GM23248 (cell line): ENCODE data around the gene ST3GAL3.

Experiments
- EZH2 ChIP-seq: fragments of 200-600 bp; sonication (generic); IDR thresholded peaks from 2 replicates; pipeline ENCODE4 v1.6.1; 2018; ENCODE audit warnings: antibody characterized with exemption, mild to moderate bottlenecking; ENCODE audit not compliant: insufficient read depth, poor library complexity, severe bottlenecking
- EZH2phosphoT487 ChIP-seq: fragments of 200-600 bp; sonication (generic); IDR thresholded peaks from 2 replicates; pipeline ENCODE4 v1.6.1; 2018; ENCODE audit warnings: antibody characterized with exemption, moderate library complexity, mild to moderate bottlenecking, low read depth; ENCODE audit not compliant: insufficient read depth

- no peak for TF ChIP-seq EZH2
- TF ChIP-seq EZH2phosphoT487 = 0 out of 2 replicates have a peak, but pooled peaks have one; percentile 58
Observed at GRCh38 chr1:43711524-43712386, 4.4 kb downstream of the ST3GAL3 start.
